M059J (cell line): ENCODE data around the gene PCDH9. TPM values are rescaled to one million over a fixed set of nuclear protein-coding genes. Genes with fewer than 3 reads are reported as not detected.

Experiments used
- DNase-seq: peaks from one replicate; pipeline ENCODE4 v3.0.0-alpha.2; 2012; ENCODE audit warnings: low read depth
- total RNA-seq: library from RNA; depleted of rRNA; stranded (reverse); fragments of >200 nt; shearing (Covaris generic); gene quantifications from 2 replicates; pipeline ENCODE4 v1.2.3, GENCODE V29; 2014

PCDH9 gene
- total RNA-seq, 1 experiment from 2014 or later: 0.05 TPM

DNA sequence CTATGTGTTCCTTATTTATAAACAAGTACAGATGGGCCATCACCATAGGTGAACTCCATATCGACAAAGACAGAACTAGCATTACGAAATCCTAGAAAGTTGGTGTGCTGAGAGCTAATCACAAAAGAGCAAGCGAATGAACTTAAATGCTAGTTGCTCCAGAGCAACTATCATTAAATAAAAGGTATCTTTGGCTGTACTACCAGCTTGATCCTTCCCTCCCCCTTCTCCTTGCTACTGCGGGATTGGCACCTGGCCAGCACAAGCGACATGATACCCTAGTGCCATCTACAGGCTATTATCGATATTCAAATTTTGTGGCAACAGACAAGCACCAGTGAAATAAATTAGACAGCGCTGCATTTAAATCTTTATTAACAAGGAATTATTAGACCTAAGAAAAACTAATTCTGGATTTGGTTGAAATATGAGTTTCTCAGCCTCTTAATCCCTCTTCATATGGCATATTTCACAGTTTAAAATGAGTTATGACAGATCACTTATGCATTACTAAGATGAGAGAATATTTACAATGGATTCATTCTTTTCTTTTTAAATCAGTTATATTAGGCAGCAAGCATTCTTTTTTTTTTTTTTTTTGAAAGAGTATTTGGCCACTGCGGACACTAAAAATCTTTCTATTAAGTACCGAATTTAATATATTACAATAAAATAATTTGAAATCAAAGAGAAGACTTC lies 5.8 kb downstream of the PCDH9 start:
- peak; percentile 13 for DNase-seq

GRCh38 chr13:67223742-67224141 lies 6.4 kb downstream of the PCDH9 start:
- DNase-seq: no peak

DNA sequence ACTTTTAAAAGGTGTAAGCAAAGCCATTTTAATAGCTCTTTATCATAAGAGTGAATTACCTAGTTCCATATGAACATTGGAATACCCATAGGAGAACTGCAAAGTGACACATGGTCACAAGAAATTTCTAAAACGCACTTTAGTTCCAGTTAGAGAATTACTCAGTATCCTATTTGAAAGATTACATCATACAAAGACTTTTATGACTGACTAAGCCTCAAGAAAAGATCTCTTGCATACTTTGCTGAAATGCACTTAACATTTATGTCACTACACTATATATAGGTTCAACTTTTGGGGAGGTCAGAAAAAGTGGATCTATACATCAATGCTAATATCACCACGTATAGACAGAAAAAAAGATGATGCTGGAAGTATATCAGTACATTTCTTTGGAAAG lies 7.1 kb downstream of the PCDH9 start:
- DNase-seq: no peak

DNA sequence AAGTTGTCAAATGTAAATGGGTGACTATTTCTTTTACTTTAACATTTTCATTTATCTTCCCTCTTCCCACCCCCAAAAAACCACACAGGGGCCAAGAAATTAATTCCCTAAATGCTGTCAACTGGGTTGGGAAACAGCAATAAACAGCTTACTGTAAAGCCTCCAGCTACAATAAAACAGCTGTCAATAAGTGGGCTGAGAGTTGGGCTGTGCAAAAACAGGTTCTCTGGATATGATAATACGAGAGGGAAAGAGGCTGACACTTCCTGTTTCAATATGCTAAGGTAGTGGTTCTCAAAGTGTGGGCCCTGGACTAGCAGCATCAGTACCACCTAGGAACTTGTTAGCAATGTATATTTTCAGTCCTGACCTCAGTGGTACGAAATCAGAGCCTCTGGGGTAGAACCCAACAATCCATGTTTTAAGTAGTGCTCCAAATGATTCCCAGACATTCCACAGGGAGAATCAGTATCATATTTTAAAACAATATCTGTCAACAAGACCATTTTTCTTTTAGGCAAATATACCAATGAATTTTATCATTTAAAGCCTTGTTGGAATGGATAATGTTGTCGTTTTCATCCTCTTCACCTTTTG lies 8.4 kb downstream of the PCDH9 start:
- DNase-seq: no peak

DNA sequence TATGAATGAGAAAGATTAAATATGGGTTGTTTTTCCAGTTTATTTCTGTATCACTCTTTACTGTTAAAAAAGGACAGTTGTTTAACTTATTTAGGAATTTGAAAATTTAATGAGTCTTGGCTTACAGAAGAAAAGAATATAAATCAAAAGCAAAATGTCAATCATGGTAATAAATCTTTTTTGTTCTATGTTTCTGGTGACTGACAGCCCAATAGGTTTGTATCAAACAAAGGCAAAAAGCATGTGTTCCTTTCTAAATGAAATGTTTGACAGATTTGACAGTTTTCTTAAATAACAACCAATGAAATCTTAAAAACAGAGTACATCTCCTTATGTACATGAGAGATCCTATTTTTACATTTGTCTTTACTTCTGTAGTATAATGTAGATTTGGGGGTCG lies 11.0 kb downstream of the PCDH9 start:
- DNase-seq: no peak

DNA sequence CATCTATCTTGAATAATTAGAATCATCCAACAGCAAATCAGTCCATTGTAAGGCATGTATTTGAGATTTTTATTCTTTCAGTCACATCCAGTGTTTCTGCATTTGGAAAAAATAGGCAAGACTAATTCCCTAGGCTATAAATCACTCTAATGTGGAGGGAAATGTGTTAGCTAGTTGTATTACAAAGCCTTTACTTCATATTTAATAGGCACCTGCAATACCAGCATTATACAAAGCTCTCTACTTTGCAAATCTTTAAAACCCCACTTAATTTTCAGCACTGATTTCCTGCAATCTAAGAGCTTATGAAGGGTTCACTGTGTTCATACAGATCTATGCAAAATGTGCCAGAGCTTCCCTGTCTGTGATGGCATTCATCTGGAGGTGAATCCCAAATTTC lies 12.3 kb downstream of the PCDH9 start:
- no peak for DNase-seq

DNA sequence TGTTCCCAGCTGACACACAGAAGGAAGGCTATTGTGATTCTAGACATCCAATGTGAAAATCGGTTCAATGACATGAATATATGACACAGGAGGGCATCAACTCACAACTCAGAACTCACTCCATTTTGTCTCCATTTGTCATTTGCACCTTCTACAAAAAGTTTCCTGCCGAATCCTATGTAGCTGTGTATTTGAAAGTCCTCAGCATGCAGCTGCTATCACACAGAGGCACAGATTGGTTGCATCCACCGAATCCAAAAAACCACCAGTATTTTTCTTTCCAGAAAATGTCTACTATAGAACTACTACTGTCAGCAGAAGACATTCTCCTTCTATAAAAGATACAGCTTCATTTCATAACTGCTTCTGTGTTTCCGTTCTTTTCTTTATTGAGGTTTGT lies 13.3 kb downstream of the PCDH9 start:
- DNase-seq: no peak

- no peak for DNase-seq
Measured at GRCh38 chr13:67210208-67210607, 19.9 kb downstream of the PCDH9 start.

DNA sequence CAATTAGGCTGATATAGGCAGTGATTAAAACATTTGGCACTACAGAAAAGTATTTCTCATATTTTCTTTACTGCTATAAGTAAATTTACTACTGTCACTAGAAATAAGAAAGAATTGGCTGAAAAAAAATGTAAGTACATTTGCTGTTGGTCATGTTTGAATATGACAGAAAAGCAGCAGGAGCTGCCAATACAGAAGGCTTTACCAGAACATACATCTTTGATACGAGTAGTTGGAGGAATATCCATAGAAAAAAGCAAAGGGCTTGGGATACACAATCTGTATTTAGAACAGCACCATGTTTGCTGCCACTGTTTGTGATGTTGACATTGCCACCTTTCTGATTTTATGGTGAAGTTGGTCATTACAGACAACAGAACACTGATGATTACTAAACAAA lies 21.6 kb downstream of the PCDH9 start:
- DNase-seq: no peak

DNA sequence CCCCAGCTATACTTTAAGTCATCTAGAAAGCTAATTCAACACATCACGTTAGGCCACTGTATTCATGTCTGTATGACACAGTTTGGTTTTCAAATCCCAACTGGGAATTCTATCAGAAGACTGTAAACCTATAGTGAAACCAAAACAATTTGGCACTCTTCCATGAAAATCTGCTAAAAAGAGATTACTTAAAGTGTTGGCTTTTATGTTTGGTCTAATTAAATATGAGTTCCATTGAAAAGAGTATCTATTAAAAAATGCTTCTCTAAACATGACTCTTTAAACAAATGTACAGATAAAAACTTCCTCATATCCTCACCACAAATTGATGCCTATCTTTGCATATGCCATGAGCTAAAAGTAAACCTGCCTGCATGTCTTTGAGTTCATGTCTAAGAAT lies 25.4 kb downstream of the PCDH9 start:
- DNase-seq: no peak

DNA sequence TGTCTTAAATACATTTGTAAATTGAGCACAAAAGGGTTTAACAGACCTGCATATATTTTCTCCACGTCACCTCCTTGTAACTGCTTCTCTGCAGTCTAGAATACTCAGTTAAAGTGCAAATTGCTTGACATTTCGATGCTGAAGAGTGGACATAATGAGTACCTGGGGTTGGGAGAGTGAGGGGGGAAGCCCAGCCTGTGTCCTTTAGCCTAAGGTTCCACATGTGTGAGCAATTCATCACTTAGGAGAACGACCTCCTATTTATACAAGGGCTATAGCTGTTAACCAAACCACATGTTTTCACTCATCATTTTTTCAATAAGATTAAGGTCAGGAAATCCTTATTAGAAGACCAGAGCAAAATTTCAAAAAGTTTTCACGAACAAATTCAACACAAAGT lies 29.5 kb downstream of the PCDH9 start:
- no peak for DNase-seq

DNA sequence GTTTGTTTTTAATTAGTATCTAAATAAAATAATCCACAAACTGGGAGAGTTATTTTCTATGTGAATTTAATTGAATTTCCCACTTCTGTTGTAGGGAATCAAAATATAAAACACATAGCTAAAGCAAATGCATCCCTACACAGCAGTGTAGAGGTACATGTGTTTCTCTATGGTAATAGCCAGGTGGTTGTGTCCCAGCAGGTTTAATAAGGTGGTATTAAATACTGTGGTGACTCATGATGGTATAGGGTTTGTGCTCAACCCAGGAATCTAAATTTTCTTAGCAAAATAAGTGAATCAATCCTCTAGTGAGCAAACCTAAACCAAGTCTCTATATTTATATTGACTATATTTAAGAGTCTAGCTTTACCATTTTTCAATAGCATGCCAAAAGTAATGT lies 30.0 kb downstream of the PCDH9 start:
- DNase-seq: no peak

DNA sequence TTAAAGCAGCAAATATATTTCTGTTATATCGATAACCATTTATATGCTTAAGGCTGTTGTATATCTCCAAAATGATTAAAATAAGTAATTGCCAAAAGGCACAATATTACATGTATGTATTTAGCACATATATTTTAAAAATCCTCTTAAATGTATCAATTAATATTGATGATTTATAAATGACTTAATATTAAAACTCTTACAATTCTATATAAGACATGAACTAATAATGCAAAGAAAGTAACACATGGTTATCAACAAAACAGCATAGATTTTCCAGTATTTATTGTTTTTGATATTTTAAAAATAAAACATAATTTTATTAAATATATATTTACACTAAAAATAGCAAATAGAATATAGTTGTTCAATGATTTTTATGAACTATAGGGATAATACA lies 32.4 kb downstream of the PCDH9 start:
- no peak for DNase-seq

DNA sequence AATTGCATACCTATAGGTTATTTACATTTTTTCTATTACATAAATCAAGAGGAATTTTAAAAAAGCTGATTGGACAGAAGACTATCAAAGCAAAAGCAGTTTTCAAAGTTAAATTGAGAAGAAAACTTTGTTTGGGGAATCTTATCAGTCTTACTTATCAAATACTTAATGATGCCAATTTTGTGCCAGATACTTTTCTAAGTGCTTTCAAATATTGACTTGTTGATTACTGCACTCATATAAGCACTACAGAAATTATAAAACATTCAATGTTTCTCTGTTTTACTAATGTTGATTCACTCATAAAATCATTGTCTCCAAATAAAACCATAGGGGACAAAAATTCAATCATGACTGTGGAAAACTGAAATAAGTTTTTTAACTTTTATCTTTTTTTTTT lies 36.2 kb downstream of the PCDH9 start:
- no peak for DNase-seq

GRCh38 chr13:67192751-67193150 lies 37.4 kb downstream of the PCDH9 start:
- DNase-seq: no peak

DNA sequence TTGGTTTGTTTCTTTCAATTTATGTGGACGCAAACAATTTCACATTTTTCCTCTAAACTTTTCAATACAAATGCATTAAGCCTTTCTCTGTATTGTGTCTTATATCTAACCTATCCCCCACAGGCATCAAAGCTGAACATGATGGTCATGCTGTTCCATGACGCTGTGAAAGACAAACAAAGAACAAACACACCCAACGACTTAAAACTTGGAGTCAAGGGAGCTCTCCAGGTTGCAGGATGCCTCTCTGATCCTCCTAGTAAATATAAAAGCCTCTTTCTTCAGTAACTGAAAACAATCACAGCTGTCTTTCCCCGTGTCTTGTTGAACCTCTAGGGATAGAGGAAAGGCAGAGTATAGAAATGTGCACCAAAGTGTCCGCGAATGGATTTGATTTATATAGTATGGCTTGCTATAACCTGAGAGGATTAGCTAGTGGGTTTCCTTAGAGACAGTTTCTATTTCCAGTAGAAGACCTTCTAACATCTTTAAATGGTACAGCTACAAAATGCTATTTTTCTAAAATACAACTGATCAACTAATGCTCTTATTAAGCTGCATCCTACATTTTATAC lies 43.1 kb downstream of the PCDH9 start:
- DNase-seq: no peak

DNA sequence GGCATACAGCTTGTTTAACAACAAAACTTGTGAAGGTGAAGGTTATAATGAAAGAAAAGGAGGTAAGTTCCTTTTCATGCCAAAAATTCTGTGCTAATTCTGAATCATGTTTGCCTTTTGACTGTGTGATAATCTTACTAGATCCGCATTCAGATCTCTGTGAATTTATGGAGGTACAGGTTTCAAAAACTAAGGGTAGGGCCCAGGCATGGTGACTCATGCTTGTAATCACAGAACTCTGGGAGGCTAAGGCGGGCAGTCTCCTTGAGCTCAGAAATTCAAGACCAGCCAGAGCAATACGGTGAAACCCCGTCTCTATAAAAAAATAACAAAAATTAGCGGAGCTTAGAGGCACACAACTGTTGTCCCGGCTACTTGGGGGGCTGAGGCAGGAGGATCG lies 45.9 kb downstream of the PCDH9 start:
- no peak for DNase-seq

DNA sequence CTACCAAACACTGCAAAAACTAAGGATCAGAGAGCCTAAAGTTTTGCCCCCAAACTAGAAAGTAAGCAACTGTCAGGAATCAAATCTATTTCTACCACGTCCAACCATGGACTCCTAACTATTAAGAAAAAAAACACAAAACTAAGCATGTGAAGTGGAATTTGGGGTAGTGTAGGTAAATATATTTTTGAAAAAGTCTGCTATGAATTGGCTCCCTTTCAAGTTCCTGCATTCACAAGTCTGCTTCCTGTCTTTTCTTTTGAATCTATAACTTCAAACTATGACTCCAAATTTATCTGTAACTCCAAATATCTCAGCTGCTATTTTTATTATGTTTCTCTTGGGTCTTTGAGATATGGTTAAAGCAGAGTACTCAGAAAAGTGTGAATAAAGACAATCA lies 47.0 kb downstream of the PCDH9 start:
- no peak for DNase-seq

- no peak for DNase-seq
Measured at GRCh38 chr13:67175836-67176459, 54.2 kb downstream of the PCDH9 start.

DNA sequence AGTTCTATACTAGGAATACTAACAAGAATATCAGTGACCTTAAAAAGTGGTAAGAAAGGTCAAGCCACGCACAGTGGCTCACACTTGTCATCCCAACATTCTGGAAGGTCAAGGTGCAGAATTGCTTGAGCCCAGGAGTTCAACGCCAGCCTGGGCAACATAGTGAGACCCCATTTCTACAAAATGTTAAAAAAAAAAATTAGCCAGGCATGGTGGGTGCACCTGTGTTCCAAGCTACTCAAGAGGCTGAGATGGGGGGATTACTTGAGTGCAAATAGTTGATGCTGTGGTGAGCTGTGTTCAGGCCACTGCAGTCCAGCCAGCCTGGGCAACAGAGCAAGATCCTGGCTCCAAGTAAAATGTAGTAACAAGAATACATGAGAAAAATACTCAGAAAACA lies 61.8 kb downstream of the PCDH9 start:
- DNase-seq: no peak

DNA sequence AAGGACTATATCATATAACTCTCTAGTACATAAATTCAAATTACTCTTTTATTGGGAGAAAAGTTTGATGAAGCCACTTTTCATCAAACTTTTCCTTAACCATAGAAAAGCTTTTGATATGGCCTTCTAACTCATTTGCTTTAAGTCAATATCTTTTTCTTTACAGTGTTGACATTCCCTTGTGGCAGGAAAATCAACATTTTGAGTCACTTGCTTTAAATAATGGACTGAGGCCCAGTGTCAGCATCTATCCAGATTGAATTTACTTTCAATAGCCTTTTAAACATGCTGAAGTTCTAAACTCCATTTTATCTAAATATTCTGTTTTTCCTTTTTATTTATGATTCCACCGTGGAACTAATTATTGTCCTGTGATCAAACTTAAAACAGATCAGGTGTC lies 62.7 kb downstream of the PCDH9 start:
- DNase-seq: no peak

GRCh38 chr13:67161176-67161575 lies 69.0 kb downstream of the PCDH9 start:
- no peak for DNase-seq

GRCh38 chr13:67158903-67159302 lies 71.2 kb downstream of the PCDH9 start:
- DNase-seq: no peak
